Stimulated activated naive B cell treated with anti-CD40 and anti-IgM and Interleukin-4, amounts not matched to agents 10 μg/mL and 1 μg/mL and 100 μg/mL, for 72 hours (primary cell): ENCODE measurements around the gene ACTL6A.

Experiments used
- ATAC-seq, 2 donors: fragments of 150-1000 bp; cut with Tn5 transposase; replicated peaks; 2 replicates each; pipeline ENCODE4 v1.10.0; 2021; ENCODE audit warnings: moderate library complexity in 1 of 2
- DNase-seq: peaks from one replicate; pipeline ENCODE4 v3.0.0; 2021
- H3K27ac Mint-ChIP-seq: one replicate; pipeline ENCODE4 v1.8.0; 2022; ENCODE audit warnings: mild to moderate bottlenecking, mixed read lengths
- H3K27me3 Mint-ChIP-seq, 2 donors: one replicate each; pipeline ENCODE4 v1.8.0; 2022; ENCODE audit warnings: mixed read lengths in 2 of 2
- H3K36me3 Mint-ChIP-seq, 2 donors: one replicate each; pipeline ENCODE4 v1.8.0; 2022; ENCODE audit warnings: mixed read lengths in 2 of 2, mild to moderate bottlenecking in 1 of 2
- H3K4me1 Mint-ChIP-seq, 2 donors: one replicate each; pipeline ENCODE4 v1.8.0; 2022; ENCODE audit warnings: mixed read lengths in 2 of 2, mild to moderate bottlenecking in 1 of 2
- H3K4me3 Mint-ChIP-seq, 2 donors: one replicate each; pipeline ENCODE4 v1.8.0; 2022; ENCODE audit warnings: mild to moderate bottlenecking in 2 of 2, mixed read lengths in 2 of 2, moderate library complexity in 1 of 2
- H3K9me3 Mint-ChIP-seq, 2 donors: one replicate each; pipeline ENCODE4 v1.8.0; 2022; ENCODE audit warnings: mixed read lengths in 2 of 2, mild to moderate bottlenecking in 1 of 2

The ACTL6A gene

GRCh38 chr3:179551349-179552105, 11.2 kb upstream of the ACTL6A start:
- Mint-ChIP-seq H3K9me3 (no peaks in the 10 kb centered on the region), H3K27me3 (no peaks in the 10 kb centered on the region), H3K36me3 (no peaks in the 10 kb centered on the region), H3K27ac (no peak overlapping the region), H3K4me3 (no peak overlapping the region), H3K4me1 (no peaks in the 10 kb centered on the region)
- DNase-seq (no peak), ATAC-seq (no peak)

GRCh38 chr3:179558742-179559364, 3.9 kb upstream of the ACTL6A start:
- no peaks in the 10 kb centered on the region for H3K27me3 Mint-ChIP-seq
- H3K4me1 Mint-ChIP-seq, result peaks cover 6 to 10% of the 10 kb centered on the region in 2 donors
- DNase-seq (peak; percentile 36), ATAC-seq (no peak)
- no peaks in the 10 kb centered on the region for H3K9me3 Mint-ChIP-seq
- no peak overlapping the region for H3K4me3 Mint-ChIP-seq
- no peaks in the 10 kb centered on the region for H3K36me3 Mint-ChIP-seq
- H3K27ac Mint-ChIP-seq, result no peak overlapping the region

GRCh38 chr3:179560791-179561190, 1.9 kb upstream of the ACTL6A start:
- Mint-ChIP-seq H3K9me3 (no peaks in the 10 kb centered on the region), H3K36me3 (peaks cover 0 to 3% of the 10 kb centered on the region in 2 donors), H3K4me3 (no peak overlapping the region), H3K27me3 (no peaks in the 10 kb centered on the region), H3K4me1 (peaks cover 14 to 16% of the 10 kb centered on the region in 2 donors), H3K27ac (no peak overlapping the region)
- ATAC-seq, result no peak
- DNase-seq, result no peak

- H3K36me3 Mint-ChIP-seq, result peaks cover 0 to 4% of the 10 kb centered on the region in 2 donors
- peak overlapping the region; percentile 87 to 98 for H3K4me3 Mint-ChIP-seq
- ATAC-seq (peak; percentile 70 to 76), DNase-seq (peak; percentile 72)
- H3K27me3 Mint-ChIP-seq, result no peaks in the 10 kb centered on the region
- H3K4me1 Mint-ChIP-seq, result peaks cover 19 to 27% of the 10 kb centered on the region in 2 donors
- peak overlapping the region; percentile 99 for H3K27ac Mint-ChIP-seq
- H3K9me3 Mint-ChIP-seq, result no peaks in the 10 kb centered on the region
Measured at GRCh38 chr3:179563271-179563783, 601 bp downstream of the ACTL6A start.

GRCh38 chr3:179565496-179565895, 2.8 kb downstream of the ACTL6A start:
- no peaks in the 10 kb centered on the region for H3K9me3 Mint-ChIP-seq
- ATAC-seq, result no peak
- DNase-seq, result no peak
- no peak overlapping the region for H3K4me3 Mint-ChIP-seq
- H3K27ac Mint-ChIP-seq, result no peak overlapping the region
- H3K4me1 Mint-ChIP-seq, result peaks cover 19 to 31% of the 10 kb centered on the region in 2 donors
- H3K36me3 Mint-ChIP-seq, result peaks cover 4 to 12% of the 10 kb centered on the region in 2 donors
- no peaks in the 10 kb centered on the region for H3K27me3 Mint-ChIP-seq

GRCh38 chr3:179580992-179581391, 18.3 kb downstream of the ACTL6A start:
- Mint-ChIP-seq H3K36me3 (peaks cover 27 to 31% of the 10 kb centered on the region in 2 donors), H3K27ac (no peak overlapping the region), H3K9me3 (no peaks in the 10 kb centered on the region), H3K27me3 (no peaks in the 10 kb centered on the region), H3K4me1 (no peaks in the 10 kb centered on the region), H3K4me3 (no peak overlapping the region)
- no peak for DNase-seq
- ATAC-seq, result no peak

- H3K9me3 Mint-ChIP-seq, result no peaks in the 10 kb centered on the region
- DNase-seq (no peak), ATAC-seq (peak; percentile 77 to 96)
- H3K27ac Mint-ChIP-seq, result peak overlapping the region; percentile 31
- H3K27me3 Mint-ChIP-seq, result no peaks in the 10 kb centered on the region
- peaks cover 22 to 30% of the 10 kb centered on the region in 2 donors for H3K36me3 Mint-ChIP-seq
- peaks cover 0 to 6% of the 10 kb centered on the region in 2 donors for H3K4me1 Mint-ChIP-seq
- no peak overlapping the region for H3K4me3 Mint-ChIP-seq
Measured at GRCh38 chr3:179589143-179589542, 26.4 kb downstream of the ACTL6A start.

- ATAC-seq (no peak), DNase-seq (no peak)
- Mint-ChIP-seq H3K4me3 (no peak overlapping the region), H3K27me3 (no peaks in the 10 kb centered on the region), H3K9me3 (no peaks in the 10 kb centered on the region), H3K4me1 (peaks cover 0 to 6% of the 10 kb centered on the region in 2 donors), H3K36me3 (peaks cover 19 to 26% of the 10 kb centered on the region in 2 donors), H3K27ac (no peak overlapping the region)
Measured at GRCh38 chr3:179590669-179591068, 27.9 kb downstream of the ACTL6A start.

GRCh38 chr3:179591313-179591712, 28.6 kb downstream of the ACTL6A start:
- no peak for DNase-seq
- ATAC-seq, result no peak
- no peak overlapping the region for H3K27ac Mint-ChIP-seq
- peaks cover 0 to 6% of the 10 kb centered on the region in 2 donors for H3K4me1 Mint-ChIP-seq
- peaks cover 17 to 24% of the 10 kb centered on the region in 2 donors for H3K36me3 Mint-ChIP-seq
- no peaks in the 10 kb centered on the region for H3K27me3 Mint-ChIP-seq
- H3K4me3 Mint-ChIP-seq, result no peak overlapping the region
- H3K9me3 Mint-ChIP-seq, result no peaks in the 10 kb centered on the region

GRCh38 chr3:179599531-179599930, 36.8 kb downstream of the ACTL6A start:
- DNase-seq (no peak), ATAC-seq (no peak)
- Mint-ChIP-seq H3K36me3 (peaks cover 14 to 15% of the 10 kb centered on the region in 2 donors), H3K27ac (no peak overlapping the region), H3K27me3 (no peaks in the 10 kb centered on the region), H3K9me3 (no peaks in the 10 kb centered on the region), H3K4me1 (peaks cover 0 to 2% of the 10 kb centered on the region in 2 donors), H3K4me3 (no peak overlapping the region)

GRCh38 chr3:179603321-179603720, 40.6 kb downstream of the ACTL6A start:
- Mint-ChIP-seq H3K36me3 (peaks cover 20 to 22% of the 10 kb centered on the region in 2 donors), H3K4me1 (peaks cover 20 to 35% of the 10 kb centered on the region in 2 donors), H3K27me3 (no peaks in the 10 kb centered on the region), H3K4me3 (peak overlapping the region; percentile 22 to 100), H3K9me3 (no peaks in the 10 kb centered on the region), H3K27ac (no peak overlapping the region)
- ATAC-seq (no peak), DNase-seq (no peak)

GRCh38 chr3:179603831-179604230, 41.1 kb downstream of the ACTL6A start:
- H3K27ac Mint-ChIP-seq, result peak overlapping the region; percentile 100
- DNase-seq (no peak), ATAC-seq (no peak)
- peaks cover 22 to 39% of the 10 kb centered on the region in 2 donors for H3K4me1 Mint-ChIP-seq
- peaks cover 19 to 20% of the 10 kb centered on the region in 2 donors for H3K36me3 Mint-ChIP-seq
- no peaks in the 10 kb centered on the region for H3K27me3 Mint-ChIP-seq
- H3K9me3 Mint-ChIP-seq, result no peaks in the 10 kb centered on the region
- H3K4me3 Mint-ChIP-seq, result peak overlapping the region; percentile 98 to 100

GRCh38 chr3:179604321-179605078, 41.8 kb downstream of the ACTL6A start, which contains the start of the genes MRPL47 and NDUFB5:
Gene MRPL47, minus strand, starts transcription at chr3:179604638. Its CDS starts 14 bp downstream, at chr3:179604624.
Gene NDUFB5, plus strand, starts transcription at chr3:179604794. Its CDS starts 22 bp downstream, at chr3:179604816.
- H3K4me1 Mint-ChIP-seq, result peaks cover 28 to 46% of the 10 kb centered on the region in 2 donors

GRCh38 chr3:179606534-179607085, 43.9 kb downstream of the ACTL6A start:
- H3K4me3 Mint-ChIP-seq, result peak overlapping the region; percentile 44 to 64

More at GRCh38 chr3:179604321-179605078, 41.8 kb downstream of the ACTL6A start, which contains the start of the genes MRPL47 and NDUFB5:
- H3K9me3 Mint-ChIP-seq, result no peaks in the 10 kb centered on the region
- H3K27me3 Mint-ChIP-seq, result no peaks in the 10 kb centered on the region
- peak within 1 kb of the TSS; percentile 100 for H3K27ac Mint-ChIP-seq
- H3K4me3 Mint-ChIP-seq, result peak within 1 kb of the TSS; percentile 98 to 100
- DNase-seq (peak; percentile 90), ATAC-seq (peak; percentile 92 to 94)
- peaks cover 20 to 21% of the 10 kb centered on the region in 2 donors for H3K36me3 Mint-ChIP-seq

More at GRCh38 chr3:179606534-179607085, 43.9 kb downstream of the ACTL6A start:
- Mint-ChIP-seq H3K9me3 (no peaks in the 10 kb centered on the region), H3K36me3 (peaks cover 19 to 24% of the 10 kb centered on the region in 2 donors), H3K27ac (peak overlapping the region; percentile 67), H3K4me1 (peaks cover 35 to 60% of the 10 kb centered on the region in 2 donors), H3K27me3 (no peaks in the 10 kb centered on the region)
- ATAC-seq (no peak), DNase-seq (no peak)
